Stimulated activated CD8-positive, alpha-beta memory T cell treated with anti-CD3 and anti-CD28 coated beads, Interleukin-15, amount 100 ng/mL, for 1 hour (primary cell): ENCODE data around the gene ATAT1.

Experiments
- DNase-seq: peaks from one replicate; pipeline ENCODE4 v3.0.0-alpha.2; 2020; ENCODE audit warnings: low read depth

The ATAT1 gene

DNA sequence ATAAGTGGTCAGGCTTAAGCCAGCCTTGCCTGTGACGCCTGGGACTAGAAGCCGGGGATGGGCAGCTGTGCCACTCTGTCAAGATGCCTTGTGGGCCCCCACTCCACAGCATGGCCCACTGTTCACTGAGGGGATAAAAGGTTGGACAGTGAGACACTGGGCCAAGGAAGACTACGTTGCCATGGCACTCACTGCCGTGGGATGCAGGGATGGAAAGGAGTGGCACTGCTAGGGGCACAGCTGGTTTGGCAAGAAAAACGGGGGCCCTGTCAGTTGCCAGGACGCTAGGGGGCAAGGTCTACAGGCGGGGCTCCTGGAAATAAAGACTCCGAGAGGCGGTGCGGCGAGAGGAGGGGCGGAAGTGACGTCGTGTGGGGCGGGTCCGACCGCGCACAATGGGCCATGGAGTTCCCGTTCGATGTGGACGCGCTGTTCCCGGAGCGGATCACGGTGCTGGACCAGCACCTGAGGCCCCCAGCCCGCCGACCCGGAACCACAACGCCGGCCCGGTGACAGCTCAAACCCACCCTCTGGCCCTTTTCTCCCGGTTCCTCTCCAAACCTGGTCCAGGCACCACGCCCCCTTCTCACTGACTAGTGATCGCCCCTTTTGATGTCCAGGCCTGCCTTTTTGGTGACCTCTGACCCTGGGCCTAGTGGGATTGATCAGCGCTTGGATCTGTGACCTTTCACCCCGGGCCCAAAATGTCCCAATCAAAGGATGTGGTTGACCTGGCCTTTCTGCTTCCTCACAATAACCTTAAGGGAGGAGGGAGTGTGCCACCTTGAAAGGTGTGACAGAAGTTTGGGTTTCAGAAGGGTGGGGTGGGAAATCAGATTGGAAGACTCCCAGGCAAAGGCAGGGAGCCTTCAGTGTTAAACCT lies at the start of gene ATAT1:
Gene ATAT1, plus strand, starts transcription at position 391 of the 883 bp plus-strand sequence.
- DNase-seq = peak; percentile 84

DNA sequence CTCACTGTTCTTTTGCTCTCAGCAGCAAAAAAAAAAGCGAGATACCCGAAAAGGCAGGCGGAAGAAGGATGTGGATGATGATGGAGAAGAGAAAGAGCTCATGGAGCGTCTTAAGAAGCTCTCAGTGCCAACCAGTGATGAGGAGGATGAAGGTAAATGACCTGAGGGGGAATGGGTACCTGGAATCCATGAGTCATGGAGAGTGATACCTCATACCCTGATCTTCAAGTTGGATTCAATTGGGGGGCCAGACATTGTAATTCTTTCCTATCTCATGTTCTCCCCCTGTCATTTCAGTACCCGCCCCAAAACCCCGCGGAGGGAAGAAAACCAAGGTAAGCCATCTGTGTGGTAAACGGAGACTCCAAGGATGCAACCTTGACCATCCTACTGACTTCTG lies 48.6 kb upstream of the ATAT1 start:
- no peak for DNase-seq

DNA sequence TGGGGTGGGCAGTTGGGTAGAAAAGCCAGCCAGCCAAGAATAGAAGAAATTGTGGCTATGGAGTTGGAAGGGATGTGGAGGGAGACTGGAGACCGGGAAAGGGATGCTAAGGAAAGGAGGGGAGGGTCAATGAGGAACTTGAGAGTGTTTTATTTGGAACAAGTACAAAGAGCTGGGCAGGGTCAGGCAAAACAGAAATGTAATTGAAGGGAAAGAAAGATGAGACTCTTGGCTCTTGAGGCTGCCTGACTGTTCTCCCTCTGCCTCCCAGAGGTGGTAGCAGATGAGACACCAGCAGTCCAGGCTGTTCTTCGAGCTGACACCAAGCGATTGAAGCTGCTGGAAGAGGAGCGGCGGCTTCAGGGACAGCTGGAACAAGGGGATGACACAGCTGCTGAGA lies 42.8 kb upstream of the ATAT1 start:
- DNase-seq = no peak

DNA sequence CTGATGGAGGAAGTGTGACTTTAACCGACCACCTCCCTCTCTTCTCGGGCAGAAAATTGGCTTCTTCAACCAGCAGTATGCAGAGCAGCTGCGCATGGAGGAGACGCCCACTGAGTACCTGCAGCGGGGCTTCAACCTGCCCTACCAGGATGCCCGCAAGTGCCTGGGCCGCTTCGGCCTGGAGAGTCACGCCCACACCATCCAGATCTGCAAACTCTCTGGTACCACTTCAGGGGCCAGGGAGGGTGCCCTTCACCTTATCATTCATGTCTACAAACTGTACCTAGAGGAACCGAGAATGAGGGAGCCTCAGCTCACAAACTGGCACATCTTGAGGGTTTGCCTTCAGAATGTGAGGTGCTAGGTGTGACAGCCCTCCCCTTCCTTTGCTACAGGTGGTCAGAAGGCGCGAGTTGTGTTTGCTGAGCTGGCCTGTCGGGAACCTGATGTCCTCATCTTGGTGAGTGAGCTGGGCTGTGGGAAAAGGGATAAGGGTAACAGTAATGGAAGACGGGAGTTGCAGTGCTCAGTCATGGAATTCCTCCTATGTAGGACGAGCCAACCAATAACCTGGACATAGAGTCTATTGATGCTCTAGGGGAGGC lies 36.8 kb upstream of the ATAT1 start:
- DNase-seq = no peak

DNA sequence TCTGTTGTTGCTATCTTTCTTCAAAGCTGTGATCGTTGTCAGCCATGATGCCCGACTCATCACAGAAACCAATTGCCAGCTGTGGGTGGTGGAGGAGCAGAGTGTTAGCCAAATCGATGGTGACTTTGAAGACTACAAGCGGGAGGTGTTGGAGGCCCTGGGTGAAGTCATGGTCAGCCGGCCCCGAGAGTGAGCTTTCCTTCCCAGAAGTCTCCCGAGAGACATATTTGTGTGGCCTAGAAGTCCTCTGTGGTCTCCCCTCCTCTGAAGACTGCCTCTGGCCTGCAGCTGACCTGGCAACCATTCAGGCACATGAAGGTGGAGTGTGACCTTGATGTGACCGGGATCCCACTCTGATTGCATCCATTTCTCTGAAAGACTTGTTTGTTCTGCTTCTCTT lies 36.2 kb upstream of the ATAT1 start:
- no peak for DNase-seq

DNA sequence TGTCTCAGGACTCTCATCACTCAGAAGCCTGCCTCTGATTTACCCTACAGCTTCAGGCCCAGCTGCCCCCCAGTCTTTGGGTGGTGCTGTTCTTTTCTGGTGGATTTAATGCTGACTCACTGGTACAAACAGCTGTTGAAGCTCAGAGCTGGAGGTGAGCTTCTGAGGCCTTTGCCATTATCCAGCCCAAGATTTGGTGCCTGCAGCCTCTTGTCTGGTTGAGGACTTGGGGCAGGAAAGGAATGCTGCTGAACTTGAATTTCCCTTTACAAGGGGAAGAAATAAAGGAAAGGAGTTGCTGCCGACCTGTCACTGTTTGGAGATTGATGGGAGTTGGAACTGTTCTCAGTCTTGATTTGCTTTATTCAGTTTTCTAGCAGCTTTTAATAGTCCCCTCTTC lies 35.7 kb upstream of the ATAT1 start:
- no peak for DNase-seq

DNA sequence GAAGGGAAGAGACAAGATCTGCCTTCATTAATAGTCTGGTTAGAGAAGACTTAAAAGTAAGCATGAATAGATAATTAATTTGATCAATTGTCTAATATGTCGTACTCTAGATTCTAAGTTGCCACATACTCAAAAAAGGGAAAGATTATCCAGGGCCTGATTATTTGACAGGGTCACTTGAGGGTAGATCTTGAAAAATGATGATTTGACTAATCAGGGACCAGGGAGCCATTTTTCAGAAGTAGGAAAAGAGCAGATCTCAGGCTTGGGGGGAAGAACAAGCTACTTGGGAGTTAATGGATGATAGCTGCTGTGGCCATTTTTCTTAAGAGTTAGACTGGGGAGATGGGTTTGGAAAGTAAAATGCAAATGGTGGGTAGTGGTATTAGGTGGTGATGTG lies 34.4 kb upstream of the ATAT1 start:
- DNase-seq = no peak

DNA sequence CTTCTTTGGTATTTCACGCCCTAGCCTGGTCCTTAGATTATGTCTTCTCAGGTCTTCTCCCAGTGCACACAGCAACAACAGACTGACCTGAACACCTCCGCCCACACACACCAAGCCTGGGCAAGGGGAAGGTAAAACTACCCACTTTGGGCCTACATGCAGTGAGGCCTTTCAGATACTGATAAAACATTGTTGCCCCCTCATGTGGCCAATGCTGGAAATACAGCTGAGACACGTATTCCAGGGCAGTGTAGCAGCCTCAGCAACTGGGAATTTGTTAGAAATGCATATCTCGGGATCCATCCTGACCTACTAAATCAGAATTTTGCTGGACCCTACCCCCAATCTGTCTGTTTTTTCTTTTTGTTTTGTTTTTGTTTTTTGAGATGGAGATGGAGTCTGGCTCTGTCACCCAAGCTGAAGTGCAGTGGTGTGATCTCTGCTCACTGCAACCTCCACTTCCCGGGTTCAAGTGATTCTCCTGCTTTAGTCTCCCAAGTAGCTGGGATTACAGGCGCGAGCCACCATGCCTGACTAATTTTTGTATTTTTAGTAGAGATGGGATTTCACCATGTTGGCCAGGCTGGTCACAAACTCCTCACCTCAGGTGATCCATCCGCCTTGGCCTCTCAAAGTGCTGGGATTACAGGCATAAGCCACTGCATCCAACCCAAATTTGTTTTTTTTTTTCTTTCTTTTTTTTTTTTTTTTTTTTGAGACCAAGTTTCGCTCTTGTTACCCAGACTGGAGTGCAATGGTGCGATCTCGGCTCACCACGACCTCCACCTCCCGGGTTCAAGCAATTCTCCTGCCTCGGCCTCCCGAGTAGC lies 29.1 kb upstream of the ATAT1 start:
- DNase-seq = peak; percentile 81

DNA sequence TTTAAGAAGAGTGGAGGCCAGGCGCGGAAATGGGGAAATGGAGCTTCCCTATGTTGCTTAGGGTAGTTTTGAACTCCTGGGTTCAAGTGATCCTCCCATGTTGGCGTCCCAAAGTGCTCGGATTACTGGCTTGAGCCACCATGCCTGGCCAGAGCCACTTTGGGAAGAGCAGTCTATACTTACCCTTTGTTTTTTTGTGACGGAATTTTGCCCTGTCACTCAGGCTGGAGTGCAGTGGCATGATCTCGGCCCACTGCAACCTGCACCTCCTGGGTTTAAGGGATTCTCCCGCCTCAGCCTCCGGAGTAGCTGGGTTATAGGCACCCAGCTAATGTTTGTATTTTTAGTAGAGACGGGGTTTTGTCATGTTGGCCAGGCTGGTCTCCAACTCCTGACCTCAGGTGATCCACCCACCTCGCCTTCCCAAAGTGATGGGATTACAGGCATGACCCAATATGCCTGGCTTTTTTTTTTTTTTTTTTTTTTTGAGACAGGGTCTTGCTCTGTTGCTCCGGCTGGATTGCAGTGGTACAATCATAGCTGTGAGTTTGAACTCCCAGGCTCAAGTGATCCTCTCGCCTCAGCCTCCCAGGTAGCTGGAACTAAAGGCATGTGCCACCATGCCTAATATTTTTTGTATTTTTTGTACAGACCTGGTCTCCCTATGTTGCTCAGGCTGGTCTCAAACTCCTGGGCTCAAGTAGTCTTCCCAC lies 27.6 kb upstream of the ATAT1 start:
- DNase-seq = no peak

DNA sequence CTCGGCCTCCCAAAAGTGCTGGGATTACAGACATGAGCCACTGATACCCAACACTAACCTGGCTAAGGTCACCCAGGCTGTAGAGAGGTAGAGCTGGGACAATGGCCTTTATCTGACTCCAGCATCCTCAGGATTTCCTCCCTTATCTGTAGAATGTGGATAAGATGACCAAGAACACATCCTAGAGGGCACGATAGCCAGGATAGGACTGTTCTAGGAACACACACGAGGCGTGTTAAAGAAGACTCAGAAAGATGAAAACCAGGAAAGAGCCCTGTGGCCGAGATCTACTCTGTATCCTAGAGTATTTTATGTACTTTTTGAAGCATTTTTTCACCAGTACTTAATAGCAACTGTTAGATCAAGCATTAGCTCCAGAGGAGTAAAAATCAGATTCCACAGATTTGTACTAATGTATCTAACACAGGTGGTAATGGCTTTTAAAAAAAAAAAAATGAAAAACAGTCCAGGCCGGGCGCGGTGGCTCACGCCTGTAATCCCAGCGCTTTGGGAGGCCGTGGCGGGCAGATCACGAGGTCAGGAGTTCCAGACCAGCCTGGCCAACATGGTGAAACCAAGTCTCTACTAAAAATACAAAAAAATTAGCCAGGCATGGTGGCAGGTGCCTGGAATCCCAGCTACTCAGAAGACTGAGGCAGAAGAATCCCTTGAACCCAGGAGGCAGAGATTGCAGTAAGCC lies 26.9 kb upstream of the ATAT1 start:
- DNase-seq = no peak

DNA sequence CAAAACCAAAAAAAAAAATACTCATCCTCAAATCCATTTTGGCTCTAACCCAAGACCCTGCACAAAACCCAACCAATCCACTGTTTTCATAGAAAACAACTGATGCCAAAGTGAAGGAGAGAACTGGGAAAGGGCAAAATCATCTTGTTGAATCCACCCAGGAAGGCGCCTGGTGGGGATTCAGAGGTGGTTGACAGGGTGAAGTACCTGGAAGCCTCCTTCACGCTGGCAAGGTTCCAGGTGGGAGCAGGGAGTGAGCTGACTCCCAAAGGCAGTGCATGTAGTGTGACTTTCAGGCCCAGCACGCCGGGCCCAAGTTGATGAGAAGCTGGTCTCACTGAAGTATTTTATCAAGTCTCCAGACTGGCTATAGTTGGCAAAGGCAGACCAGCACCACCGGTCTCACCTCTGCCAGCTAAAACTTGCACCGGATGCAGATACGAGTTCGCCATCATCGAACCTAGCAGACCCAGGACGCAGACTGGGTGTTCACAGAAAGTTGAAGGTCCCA lies 26.2 kb upstream of the ATAT1 start:
- no peak for DNase-seq

DNA sequence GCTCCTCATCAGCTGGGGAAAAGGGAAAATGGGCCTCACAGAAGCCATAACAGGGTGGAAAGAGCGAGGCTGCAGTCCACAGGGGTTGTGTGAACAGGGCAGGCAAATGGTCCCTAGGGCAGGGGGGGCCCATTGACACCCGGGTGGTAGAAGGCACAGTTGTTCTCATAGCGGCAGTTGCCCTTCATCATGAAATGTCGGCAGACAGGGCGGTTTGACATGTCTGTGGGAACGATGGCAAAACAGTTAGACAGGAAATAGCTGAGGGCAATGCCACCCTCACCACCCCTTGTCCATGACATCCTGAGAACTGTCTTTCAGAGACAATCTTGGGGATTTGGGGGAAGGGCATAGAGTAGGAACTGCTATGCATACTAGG lies 25.2 kb upstream of the ATAT1 start:
- no peak for DNase-seq

DNA sequence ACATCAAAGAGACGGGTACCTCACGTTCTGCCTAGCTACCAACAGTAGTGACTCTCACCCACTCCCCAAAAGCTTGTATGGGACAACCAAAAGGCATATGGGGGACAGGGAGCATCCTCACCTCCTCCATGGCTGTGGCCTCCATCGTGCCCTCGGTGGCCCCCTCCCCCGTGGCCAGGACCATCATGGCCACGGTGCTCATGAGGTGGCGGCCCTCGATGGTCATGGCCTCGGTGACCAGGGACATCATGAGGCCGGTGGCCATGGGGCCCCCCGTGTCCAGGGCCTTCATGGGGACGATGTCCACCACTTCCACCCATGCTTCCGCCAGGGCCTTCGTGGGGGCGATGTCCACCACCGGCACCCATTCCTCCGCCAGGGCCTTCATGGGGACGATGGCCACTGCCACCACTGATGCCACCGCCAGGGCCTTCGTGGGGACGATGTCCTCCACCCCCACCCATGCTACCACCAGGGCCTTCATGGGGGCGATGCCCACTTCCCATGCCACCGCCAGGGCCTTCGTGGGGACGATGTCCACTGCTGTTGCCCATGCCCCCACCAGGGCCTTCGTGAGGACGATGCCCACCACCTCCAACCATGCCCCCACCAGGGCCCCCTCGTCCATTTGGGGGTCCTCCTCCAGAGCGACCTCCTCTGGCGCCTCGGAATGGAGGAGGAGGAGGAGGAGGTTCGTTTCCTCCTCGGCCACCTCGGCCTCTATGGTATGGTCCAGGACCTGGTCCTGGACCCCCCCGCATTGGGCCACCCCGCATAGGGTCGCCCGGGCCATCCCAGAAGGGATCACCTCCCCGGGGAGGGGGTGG lies 24.6 kb upstream of the ATAT1 start:
- DNase-seq = no peak

DNA sequence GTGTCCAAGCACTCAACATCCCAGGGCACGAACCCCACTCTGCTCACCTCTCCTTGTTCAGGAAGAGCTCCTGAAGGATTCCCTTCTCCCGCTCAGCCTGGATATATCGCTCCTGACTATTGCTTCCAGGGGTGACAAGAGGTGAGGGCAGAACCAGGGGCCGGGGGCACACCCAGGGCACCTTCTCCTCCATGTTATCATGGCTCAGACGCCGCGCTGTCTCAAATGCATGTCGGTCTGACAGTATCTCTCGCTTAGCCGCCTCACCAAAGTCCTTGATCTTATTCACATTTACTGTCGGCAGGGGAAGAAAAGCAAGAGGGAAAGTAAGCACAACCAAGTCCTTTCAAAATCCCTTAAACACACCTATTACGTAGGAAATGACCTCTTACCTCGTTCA lies 22.7 kb upstream of the ATAT1 start:
- DNase-seq = no peak

DNA sequence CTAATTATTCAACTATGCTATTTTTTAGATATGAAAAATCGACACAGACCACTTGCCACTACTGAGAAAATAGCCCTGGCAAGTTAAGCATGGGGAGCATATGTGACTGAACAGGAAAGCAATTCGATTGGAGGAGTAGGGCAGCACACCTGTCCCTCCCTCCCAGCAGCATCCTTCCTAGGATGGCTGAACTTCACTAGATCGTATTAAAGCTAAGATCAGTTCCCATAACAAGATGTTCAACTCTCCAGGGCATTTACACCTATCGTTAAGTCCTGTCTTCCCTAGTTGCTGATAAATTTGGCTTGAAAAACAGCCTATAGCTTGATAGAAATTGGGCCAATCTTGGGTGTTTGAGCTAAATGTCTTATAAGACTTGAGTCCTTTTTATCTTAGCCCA lies 16.6 kb upstream of the ATAT1 start:
- DNase-seq = no peak

DNA sequence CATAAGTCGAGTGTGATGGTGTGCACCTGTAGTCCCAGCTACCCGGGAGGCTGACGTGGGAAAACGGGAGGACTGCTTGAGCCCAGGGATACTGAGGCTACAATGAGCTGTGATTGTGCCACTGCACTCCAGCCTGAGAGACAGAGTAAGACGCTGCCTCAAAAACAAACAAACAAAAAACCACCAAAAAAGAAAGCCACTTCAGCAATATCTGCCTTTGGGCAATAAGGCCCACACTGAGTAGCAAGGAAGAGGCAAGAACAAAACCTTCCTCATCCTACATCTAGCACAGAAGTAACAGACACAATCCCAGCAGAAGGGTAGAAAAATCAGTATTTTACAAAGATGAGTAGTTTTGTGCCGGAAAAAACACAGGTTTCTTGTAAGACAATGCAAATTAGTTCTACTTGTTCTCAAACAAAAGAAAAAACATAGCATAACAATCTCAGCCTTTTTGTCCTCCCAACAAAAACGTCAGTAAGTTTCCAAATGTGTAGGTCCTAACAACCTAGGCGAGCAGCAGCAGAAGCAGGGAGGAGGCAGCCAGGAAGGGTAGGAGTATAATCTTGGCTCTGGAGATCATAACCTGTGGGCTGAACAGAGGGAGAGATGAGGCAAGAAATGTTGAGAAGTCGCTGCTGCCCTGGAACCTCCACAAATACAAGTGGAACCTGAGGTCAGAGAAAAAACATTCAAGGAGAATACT lies 15.4 kb upstream of the ATAT1 start:
- DNase-seq = no peak

DNA sequence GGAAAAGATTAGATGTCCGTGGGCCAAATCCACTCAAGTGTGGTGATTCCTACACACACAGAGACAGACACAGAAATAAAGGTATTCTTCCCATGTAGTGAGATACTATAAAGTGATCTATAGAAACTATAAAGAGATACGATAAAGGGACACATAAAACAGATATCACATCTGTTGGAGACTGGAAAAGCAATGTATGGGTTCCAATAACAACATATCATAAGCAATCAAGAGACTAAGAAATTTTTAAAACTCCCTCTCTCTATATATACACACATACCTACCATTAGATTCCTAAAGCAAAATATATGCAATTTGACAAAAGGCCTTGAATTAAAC lies 14.8 kb upstream of the ATAT1 start:
- DNase-seq = no peak

DNA sequence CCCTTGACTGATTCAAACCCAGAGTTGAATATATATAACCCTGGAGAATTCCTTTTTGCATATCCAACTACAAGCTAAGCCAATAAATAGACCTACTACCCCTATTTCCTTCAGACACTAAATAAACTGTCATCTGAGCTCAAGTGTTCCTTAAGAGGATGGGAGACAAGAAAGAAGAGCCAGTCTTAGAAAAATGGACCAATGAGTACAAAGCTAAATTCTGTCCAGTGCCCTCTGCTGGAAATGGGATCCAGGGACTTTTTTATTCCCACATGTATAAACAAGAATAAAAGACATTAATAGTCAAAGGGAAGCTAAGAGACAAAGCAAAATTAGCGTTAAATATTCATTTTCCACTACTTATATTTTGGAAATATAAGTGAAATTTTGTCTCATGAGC lies 14.5 kb upstream of the ATAT1 start:
- DNase-seq = no peak

DNA sequence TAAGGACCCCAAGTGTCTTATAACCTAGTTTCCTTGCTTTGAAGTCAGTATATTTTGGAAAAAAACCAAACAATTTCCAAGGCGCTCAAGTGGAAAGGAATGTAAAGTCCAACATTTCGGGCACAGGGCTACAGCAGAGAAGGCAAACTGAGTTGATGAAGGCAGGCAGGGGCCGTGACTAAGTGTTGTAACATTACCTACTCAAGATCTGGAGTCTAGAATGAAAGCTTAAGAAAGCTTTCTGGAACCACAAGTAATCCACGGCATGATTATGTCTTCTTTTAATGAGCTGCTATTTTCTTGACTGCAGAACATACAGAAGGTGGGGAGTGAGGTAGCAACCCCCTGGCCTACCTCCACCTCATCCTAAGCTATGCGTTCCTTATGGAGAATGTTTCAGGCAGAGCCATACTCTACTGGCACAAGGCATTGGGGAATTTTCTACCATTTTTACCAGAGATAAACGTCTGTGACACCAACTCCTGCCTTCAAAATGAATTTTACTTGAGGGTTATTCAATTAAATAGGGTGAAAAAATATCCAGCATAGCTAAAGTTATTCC lies 13.9 kb upstream of the ATAT1 start:
- no peak for DNase-seq
